Dermis blood vessel endothelial cell (primary cell): ENCODE measurements around the gene TPR. TPM values are rescaled to one million over a fixed set of nuclear protein-coding genes. Genes with fewer than 3 reads are reported as not detected.

Experiments
- DNase-seq: peaks from one replicate; pipeline ENCODE4 v3.0.0; 2010
- total RNA-seq: library from RNA; depleted of rRNA; stranded (reverse); fragments of >200 nt; gene quantifications from 2 replicates; pipeline ENCODE4 v1.2.3, GENCODE V29; 2014

TPR gene
- total RNA-seq, 1 donor from 2014 or later, result 83.2 TPM

GRCh38 chr1:186326009-186326408, 49.0 kb downstream of the TPR start:
- no peak for DNase-seq

GRCh38 chr1:186325239-186325638, 49.8 kb downstream of the TPR start:
- peak; percentile 36 for DNase-seq

GRCh38 chr1:186323865-186324264, 51.2 kb downstream of the TPR start:
- no peak for DNase-seq

- no peak for DNase-seq
Measured at GRCh38 chr1:186315570-186315969, 59.5 kb downstream of the TPR start.

GRCh38 chr1:186311375-186312051, 63.5 kb downstream of the TPR start:
- DNase-seq, result no peak

GRCh38 chr1:186310307-186310706, 64.7 kb downstream of the TPR start:
- DNase-seq, result no peak

GRCh38 chr1:186308264-186309060, 66.6 kb downstream of the TPR start:
- DNase-seq, result no peak

- DNase-seq, result no peak
Measured at GRCh38 chr1:186307445-186307844, 67.6 kb downstream of the TPR start.

- no peak for DNase-seq
Measured at GRCh38 chr1:186306533-186306932, 68.5 kb downstream of the TPR start.

GRCh38 chr1:186304982-186305949, 69.8 kb downstream of the TPR start:
- DNase-seq, result peak; percentile 55

GRCh38 chr1:186303911-186304310, 71.1 kb downstream of the TPR start:
- DNase-seq, result no peak

- DNase-seq, result no peak
Measured at GRCh38 chr1:186302381-186302920, 72.6 kb downstream of the TPR start.

- DNase-seq, result no peak
Measured at GRCh38 chr1:186301448-186301847, 73.6 kb downstream of the TPR start.

GRCh38 chr1:186300056-186300455, 75.0 kb downstream of the TPR start:
- DNase-seq, result no peak

GRCh38 chr1:186299570-186299969, 75.5 kb downstream of the TPR start:
- DNase-seq, result no peak

GRCh38 chr1:186298851-186299250, 76.2 kb downstream of the TPR start:
- DNase-seq, result no peak

GRCh38 chr1:186297439-186298045, 77.5 kb downstream of the TPR start:
- DNase-seq, result no peak

GRCh38 chr1:186295980-186296379, 79.1 kb downstream of the TPR start, which contains the start of gene PRG4:
Gene PRG4, plus strand, starts transcription at chr1:186296279.
- no peak for DNase-seq

GRCh38 chr1:186292875-186293274, 82.2 kb downstream of the TPR start:
- DNase-seq, result no peak

- no peak for DNase-seq
Measured at GRCh38 chr1:186291271-186291670, 83.8 kb downstream of the TPR start.

- DNase-seq, result no peak
Measured at GRCh38 chr1:186289943-186290545, 85.0 kb downstream of the TPR start.
